ENCODE results near the gene CD180.

GRCh38 chr5:67139030-67139429 lies 57.6 kb downstream of the CD180 start:
- TF ChIP-seq, protein P1, sequence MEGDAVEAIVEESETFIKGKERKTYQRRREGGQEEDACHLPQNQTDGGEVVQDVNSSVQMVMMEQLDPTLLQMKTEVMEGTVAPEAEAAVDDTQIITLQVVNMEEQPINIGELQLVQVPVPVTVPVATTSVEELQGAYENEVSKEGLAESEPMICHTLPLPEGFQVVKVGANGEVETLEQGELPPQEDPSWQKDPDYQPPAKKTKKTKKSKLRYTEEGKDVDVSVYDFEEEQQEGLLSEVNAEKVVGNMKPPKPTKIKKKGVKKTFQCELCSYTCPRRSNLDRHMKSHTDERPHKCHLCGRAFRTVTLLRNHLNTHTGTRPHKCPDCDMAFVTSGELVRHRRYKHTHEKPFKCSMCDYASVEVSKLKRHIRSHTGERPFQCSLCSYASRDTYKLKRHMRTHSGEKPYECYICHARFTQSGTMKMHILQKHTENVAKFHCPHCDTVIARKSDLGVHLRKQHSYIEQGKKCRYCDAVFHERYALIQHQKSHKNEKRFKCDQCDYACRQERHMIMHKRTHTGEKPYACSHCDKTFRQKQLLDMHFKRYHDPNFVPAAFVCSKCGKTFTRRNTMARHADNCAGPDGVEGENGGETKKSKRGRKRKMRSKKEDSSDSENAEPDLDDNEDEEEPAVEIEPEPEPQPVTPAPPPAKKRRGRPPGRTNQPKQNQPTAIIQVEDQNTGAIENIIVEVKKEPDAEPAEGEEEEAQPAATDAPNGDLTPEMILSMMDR (IDR thresholded peaks at IDR 0.05; ENCODE audit: poor library complexity), result no peak
- TF ChIP-seq EZH2 (IDR thresholded peaks at IDR 0.05; ENCODE audit: borderline replicate concordance) (no peak), EZH2phosphoT487 (IDR thresholded peaks at IDR 0.05; ENCODE audit: low read depth, severe bottlenecking, unreplicated experiment) (no peak)
